ENCODE results near the gene PPP6R3.

- TF ChIP-seq RFX5 (IDR thresholded peaks at IDR 0.05; ENCODE audit: borderline replicate concordance, low read depth, low read length) = no peak
- TF ChIP-seq, protein P1, sequence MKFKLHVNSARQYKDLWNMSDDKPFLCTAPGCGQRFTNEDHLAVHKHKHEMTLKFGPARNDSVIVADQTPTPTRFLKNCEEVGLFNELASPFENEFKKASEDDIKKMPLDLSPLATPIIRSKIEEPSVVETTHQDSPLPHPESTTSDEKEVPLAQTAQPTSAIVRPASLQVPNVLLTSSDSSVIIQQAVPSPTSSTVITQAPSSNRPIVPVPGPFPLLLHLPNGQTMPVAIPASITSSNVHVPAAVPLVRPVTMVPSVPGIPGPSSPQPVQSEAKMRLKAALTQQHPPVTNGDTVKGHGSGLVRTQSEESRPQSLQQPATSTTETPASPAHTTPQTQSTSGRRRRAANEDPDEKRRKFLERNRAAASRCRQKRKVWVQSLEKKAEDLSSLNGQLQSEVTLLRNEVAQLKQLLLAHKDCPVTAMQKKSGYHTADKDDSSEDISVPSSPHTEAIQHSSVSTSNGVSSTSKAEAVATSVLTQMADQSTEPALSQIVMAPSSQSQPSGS (IDR thresholded peaks at IDR 0.05; ENCODE audit: low read length) = no peak
- TF ChIP-seq EZH2 (IDR thresholded peaks at IDR 0.05; ENCODE audit: low read depth, low read length, severe bottlenecking) = no peak
- TF ChIP-seq JUN (IDR thresholded peaks at IDR 0.05; ENCODE audit: low read depth, low read length) = no peak
- no peak for TF ChIP-seq POLR2A (IDR thresholded peaks at IDR 0.05; ENCODE audit: control extremely low read depth in 1 of 2, low read depth in 2 of 2, low read length in 2 of 2)
- TF ChIP-seq CHD1 (IDR thresholded peaks at IDR 0.05; ENCODE audit: low read depth, low read length) = no peak
- TF ChIP-seq POLR2AphosphoS5 (IDR thresholded peaks at IDR 0.05; ENCODE audit: low read depth, low read length) = no peak
- no peak for TF ChIP-seq RXRA (IDR thresholded peaks at IDR 0.05; ENCODE audit: insufficient read depth, low read depth, low read length)
- TF ChIP-seq, protein P2, sequence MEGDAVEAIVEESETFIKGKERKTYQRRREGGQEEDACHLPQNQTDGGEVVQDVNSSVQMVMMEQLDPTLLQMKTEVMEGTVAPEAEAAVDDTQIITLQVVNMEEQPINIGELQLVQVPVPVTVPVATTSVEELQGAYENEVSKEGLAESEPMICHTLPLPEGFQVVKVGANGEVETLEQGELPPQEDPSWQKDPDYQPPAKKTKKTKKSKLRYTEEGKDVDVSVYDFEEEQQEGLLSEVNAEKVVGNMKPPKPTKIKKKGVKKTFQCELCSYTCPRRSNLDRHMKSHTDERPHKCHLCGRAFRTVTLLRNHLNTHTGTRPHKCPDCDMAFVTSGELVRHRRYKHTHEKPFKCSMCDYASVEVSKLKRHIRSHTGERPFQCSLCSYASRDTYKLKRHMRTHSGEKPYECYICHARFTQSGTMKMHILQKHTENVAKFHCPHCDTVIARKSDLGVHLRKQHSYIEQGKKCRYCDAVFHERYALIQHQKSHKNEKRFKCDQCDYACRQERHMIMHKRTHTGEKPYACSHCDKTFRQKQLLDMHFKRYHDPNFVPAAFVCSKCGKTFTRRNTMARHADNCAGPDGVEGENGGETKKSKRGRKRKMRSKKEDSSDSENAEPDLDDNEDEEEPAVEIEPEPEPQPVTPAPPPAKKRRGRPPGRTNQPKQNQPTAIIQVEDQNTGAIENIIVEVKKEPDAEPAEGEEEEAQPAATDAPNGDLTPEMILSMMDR (IDR thresholded peaks at IDR 0.05; ENCODE audit: control extremely low read depth in 1 of 3, insufficient read depth in 1 of 3, low read depth in 1 of 3, low read length in 3 of 3) = no peak
- no peak for TF ChIP-seq TAF1 (IDR thresholded peaks at IDR 0.05; ENCODE audit: low read depth, low read length)
- no peak for TF ChIP-seq RBBP5 (IDR thresholded peaks at IDR 0.05; ENCODE audit: borderline replicate concordance, low read depth, low read length)
Measured at GRCh38 chr11:68479390-68479789, 18.8 kb downstream of the PPP6R3 start.
